Measurements from ENCODE around the gene NSUN6. TPM values are rescaled to one million over a fixed set of nuclear protein-coding genes. Genes with fewer than 3 reads are reported as not detected.

NSUN6 gene
- total RNA-seq, 1 experiment from 2014 or later, result 6.0 TPM

DNA sequence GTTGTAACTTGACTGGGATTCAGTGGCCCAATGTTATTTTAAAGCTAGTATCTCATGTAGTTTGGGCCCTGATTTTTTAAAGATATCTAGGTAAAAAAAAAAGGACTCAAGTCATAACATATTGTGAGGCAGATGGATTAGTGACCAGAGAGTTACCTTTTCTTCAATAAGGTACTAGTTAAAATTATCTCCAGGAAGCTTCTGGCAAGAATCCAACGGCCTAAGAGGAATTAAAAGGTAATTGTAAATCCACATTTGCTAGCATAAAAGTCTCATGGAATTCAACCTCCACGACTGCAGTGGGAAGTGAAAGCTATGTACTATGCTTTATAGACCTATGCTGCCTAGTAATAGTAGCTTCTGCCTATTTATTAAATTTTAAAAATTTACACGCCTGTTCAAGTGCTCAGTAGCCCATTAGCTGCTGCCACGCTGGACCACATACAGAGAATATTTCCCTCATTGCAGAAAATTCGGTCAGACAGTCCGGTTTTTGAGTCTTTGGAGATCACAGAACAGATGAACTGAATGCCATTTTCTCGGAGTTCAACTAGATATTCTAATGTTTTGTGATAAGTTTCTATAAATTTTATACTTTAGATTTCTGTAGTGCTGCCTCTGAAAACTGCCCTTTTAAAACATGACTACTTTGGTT, 118.4 kb downstream of the NSUN6 start:
- no peaks in the 10 kb centered on the region for H3K79me2 ChIP-seq (ENCODE audit: low read length)
- H3K27me3 ChIP-seq (ENCODE audit: low read length), result no peaks in the 10 kb centered on the region
- ChIA-PET POLR2A (ENCODE audit: unreplicated experiment) (no interaction called here), CTCF (no interaction called here)
- H3F3A ChIP-seq (ENCODE audit: low read length, unreplicated experiment), result no peaks in the 10 kb centered on the region
- intact Hi-C loops (cut with micrococcal nuclease), result no loop called here
- no TSS peak for BruUV-seq (replicated peaks)
- no peaks in the 10 kb centered on the region for H3K4me1 ChIP-seq (ENCODE audit: insufficient read depth, low read length)
- TF ChIP-seq, protein P1, sequence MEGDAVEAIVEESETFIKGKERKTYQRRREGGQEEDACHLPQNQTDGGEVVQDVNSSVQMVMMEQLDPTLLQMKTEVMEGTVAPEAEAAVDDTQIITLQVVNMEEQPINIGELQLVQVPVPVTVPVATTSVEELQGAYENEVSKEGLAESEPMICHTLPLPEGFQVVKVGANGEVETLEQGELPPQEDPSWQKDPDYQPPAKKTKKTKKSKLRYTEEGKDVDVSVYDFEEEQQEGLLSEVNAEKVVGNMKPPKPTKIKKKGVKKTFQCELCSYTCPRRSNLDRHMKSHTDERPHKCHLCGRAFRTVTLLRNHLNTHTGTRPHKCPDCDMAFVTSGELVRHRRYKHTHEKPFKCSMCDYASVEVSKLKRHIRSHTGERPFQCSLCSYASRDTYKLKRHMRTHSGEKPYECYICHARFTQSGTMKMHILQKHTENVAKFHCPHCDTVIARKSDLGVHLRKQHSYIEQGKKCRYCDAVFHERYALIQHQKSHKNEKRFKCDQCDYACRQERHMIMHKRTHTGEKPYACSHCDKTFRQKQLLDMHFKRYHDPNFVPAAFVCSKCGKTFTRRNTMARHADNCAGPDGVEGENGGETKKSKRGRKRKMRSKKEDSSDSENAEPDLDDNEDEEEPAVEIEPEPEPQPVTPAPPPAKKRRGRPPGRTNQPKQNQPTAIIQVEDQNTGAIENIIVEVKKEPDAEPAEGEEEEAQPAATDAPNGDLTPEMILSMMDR (conservative IDR thresholded peaks at IDR 0.05; ENCODE audit: low read depth, low read length), result no peak
- H4K20me1 ChIP-seq (ENCODE audit: low read length), result no peaks in the 10 kb centered on the region
- H2AFZ ChIP-seq (ENCODE audit: low read length), result no peak overlapping the region
- no peak overlapping the region for H3K4me3 ChIP-seq (ENCODE audit: low read length)
- no peak overlapping the region for H3K4me2 ChIP-seq (ENCODE audit: low read length)
- H3K9me3 ChIP-seq (ENCODE audit: low read length), result no peaks in the 10 kb centered on the region
- H3K9ac ChIP-seq (ENCODE audit: low read length), result no peak overlapping the region
- H3K9me2 ChIP-seq (replicated peaks; ENCODE audit: low read length), result no peaks in the 10 kb centered on the region
- H3K36me3 ChIP-seq (ENCODE audit: low read depth, low read length), result no peaks in the 10 kb centered on the region
- no peak for DNase-seq
- ATAC-seq, result no peak
- no peak overlapping the region for H3K27ac ChIP-seq (ENCODE audit: low read length)

DNA sequence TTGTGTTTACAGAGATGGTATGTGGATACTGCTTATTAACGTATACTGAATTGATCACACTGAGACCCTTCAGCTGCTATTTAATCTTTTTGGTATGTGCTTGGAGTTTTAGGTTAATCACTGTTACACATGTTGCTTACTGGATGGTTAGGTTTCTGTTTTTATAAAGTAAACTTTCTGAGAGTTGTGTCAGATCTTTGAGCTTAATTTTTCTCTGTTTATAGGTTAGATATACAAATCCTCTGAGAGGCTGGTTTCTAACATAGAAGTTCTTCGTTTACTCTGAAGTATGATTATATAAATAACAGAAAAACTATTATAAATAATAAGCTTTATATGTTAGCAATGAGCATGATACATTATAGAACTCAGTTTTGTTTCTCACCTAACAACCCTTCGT, 123.1 kb downstream of the NSUN6 start:
- H3K4me1 ChIP-seq (ENCODE audit: insufficient read depth, low read length), result no peaks in the 10 kb centered on the region
- BruUV-seq (replicated peaks), result no TSS peak
- H3F3A ChIP-seq (ENCODE audit: low read length, unreplicated experiment), result no peaks in the 10 kb centered on the region
- H3K4me3 ChIP-seq (ENCODE audit: low read length), result no peak overlapping the region
- ChIA-PET CTCF (no interaction called here), POLR2A (ENCODE audit: unreplicated experiment) (no interaction called here)
- no peak overlapping the region for H3K4me2 ChIP-seq (ENCODE audit: low read length)
- intact Hi-C loops (cut with micrococcal nuclease), result no loop called here
- H3K9ac ChIP-seq (ENCODE audit: low read length), result no peak overlapping the region
- no peaks in the 10 kb centered on the region for H4K20me1 ChIP-seq (ENCODE audit: low read length)
- no peaks in the 10 kb centered on the region for H3K79me2 ChIP-seq (ENCODE audit: low read length)
- no peaks in the 10 kb centered on the region for H3K9me3 ChIP-seq (ENCODE audit: low read length)
- no peak for DNase-seq
- no peaks in the 10 kb centered on the region for H3K36me3 ChIP-seq (ENCODE audit: low read depth, low read length)
- no peak overlapping the region for H3K27ac ChIP-seq (ENCODE audit: low read length)
- no peak for ATAC-seq
- no peaks in the 10 kb centered on the region for H3K27me3 ChIP-seq (ENCODE audit: low read length)
- TF ChIP-seq EZH2 (IDR thresholded peaks at IDR 0.05; ENCODE audit: low read length, unreplicated experiment) (no peak), EZH2phosphoT487 (IDR thresholded peaks at IDR 0.05; ENCODE audit: borderline replicate concordance, low read length) (no peak)
- TF ChIP-seq, protein P1 (conservative IDR thresholded peaks at IDR 0.05; ENCODE audit: low read depth, low read length), result no peak
- no peaks in the 10 kb centered on the region for H3K9me2 ChIP-seq (replicated peaks; ENCODE audit: low read length)
- H2AFZ ChIP-seq (ENCODE audit: low read length), result no peak overlapping the region

DNA sequence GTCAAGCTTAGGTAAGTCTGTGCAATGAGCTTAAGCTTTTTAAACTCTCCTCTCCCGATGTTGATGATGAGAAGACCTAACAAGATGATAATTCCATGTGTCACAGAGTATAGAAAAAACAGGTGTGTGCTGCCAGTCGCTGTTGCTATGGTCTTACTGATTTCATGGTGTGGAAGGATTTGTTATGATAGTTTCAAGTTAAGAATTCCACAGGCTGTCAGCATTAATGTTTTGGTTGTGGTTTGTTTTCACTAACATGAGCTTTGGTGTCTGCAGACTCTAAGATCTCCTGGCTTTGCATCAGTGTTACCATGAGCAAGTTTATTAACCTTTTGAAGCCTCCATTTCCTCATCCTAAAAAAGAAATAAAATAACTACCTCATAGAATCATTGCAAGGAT, 123.7 kb downstream of the NSUN6 start:
- POLR2A ChIA-PET (ENCODE audit: unreplicated experiment), result no interaction called here
- H4K20me1 ChIP-seq (ENCODE audit: low read length), result no peaks in the 10 kb centered on the region
- H3K9me3 ChIP-seq (ENCODE audit: low read length), result no peaks in the 10 kb centered on the region
- CTCF ChIA-PET, result no interaction called here
- no peaks in the 10 kb centered on the region for H3K36me3 ChIP-seq (ENCODE audit: low read depth, low read length)
- TF ChIP-seq EZH2phosphoT487 (IDR thresholded peaks at IDR 0.05; ENCODE audit: borderline replicate concordance, low read length) (no peak), EZH2 (IDR thresholded peaks at IDR 0.05; ENCODE audit: low read length, unreplicated experiment) (no peak)
- TF ChIP-seq, protein P1 (conservative IDR thresholded peaks at IDR 0.05; ENCODE audit: low read depth, low read length), result no peak
- no peaks in the 10 kb centered on the region for H3K27me3 ChIP-seq (ENCODE audit: low read length)
- H3K4me1 ChIP-seq (ENCODE audit: insufficient read depth, low read length), result no peaks in the 10 kb centered on the region
- no peak overlapping the region for H3K4me2 ChIP-seq (ENCODE audit: low read length)
- no peak overlapping the region for H3K4me3 ChIP-seq (ENCODE audit: low read length)
- no peaks in the 10 kb centered on the region for H3K79me2 ChIP-seq (ENCODE audit: low read length)
- no peaks in the 10 kb centered on the region for H3K9me2 ChIP-seq (replicated peaks; ENCODE audit: low read length)
- intact Hi-C loops (cut with micrococcal nuclease), result no loop called here
- DNase-seq, result no peak
- no peaks in the 10 kb centered on the region for H3F3A ChIP-seq (ENCODE audit: low read length, unreplicated experiment)
- no peak overlapping the region for H3K27ac ChIP-seq (ENCODE audit: low read length)
- no TSS peak for BruUV-seq (replicated peaks)
- no peak overlapping the region for H2AFZ ChIP-seq (ENCODE audit: low read length)
- no peak for ATAC-seq
- no peak overlapping the region for H3K9ac ChIP-seq (ENCODE audit: low read length)
